Small intestine (tissue), 7 donors: ENCODE measurements around the gene MCTP1. TPM values are rescaled to one million over a fixed set of nuclear protein-coding genes. Genes with fewer than 3 reads are reported as not detected.
"Not testable (repeated sequence)": the region's sequence is repeated elsewhere in the genome, so short reads cannot be mapped to it uniquely, and the experiment has no call there.

Experiments used
- DNase-seq, 2 donors: peaks; one replicate each; pipeline versions ENCODE4 v3.0.0 to v3.0.0-alpha.2; 2013
- FAIRE-seq: peaks from 2 replicates; lab custom pipeline; 2012; peaks lifted over from hg19 to GRCh38; lab: Jason Lieb, UNC
- H3K27ac ChIP-seq, 3 donors: one replicate each; pipeline ENCODE4 v1.5.1; 2013; ENCODE audit warnings: low read length in 2 of 3, mild to moderate bottlenecking in 2 of 3, control low read depth in 1 of 3, inconsistent platforms in 1 of 3, low read depth in 1 of 3, moderate library complexity in 1 of 3
- H3K27me3 ChIP-seq, 3 donors: one replicate each; pipeline ENCODE4 v1.6.1; 2013; ENCODE audit warnings: low read length in 3 of 3, inconsistent platforms in 1 of 3; ENCODE audit not compliant: control insufficient read depth in 3 of 3, insufficient read depth in 3 of 3
- H3K36me3 ChIP-seq, 3 donors: one replicate each; pipeline ENCODE4 v1.6.1; 2013; ENCODE audit warnings: low read length in 3 of 3, inconsistent platforms in 1 of 3, low read depth in 1 of 3, mild to moderate bottlenecking in 1 of 3, moderate library complexity in 1 of 3; ENCODE audit not compliant: control insufficient read depth in 3 of 3, insufficient read depth in 2 of 3
- H3K4me1 ChIP-seq, 3 donors: one replicate each; pipeline ENCODE4 v1.6.1; 2013; ENCODE audit warnings: low read length in 2 of 3, inconsistent platforms in 1 of 3, low read depth in 1 of 3, mild to moderate bottlenecking in 1 of 3, moderate library complexity in 1 of 3; ENCODE audit not compliant: control insufficient read depth in 3 of 3, insufficient read depth in 2 of 3
- H3K4me3 ChIP-seq, 3 donors: one replicate each; pipeline ENCODE4 v1.5.1; 2013; ENCODE audit warnings: low read length in 3 of 3, control low read depth in 1 of 3, inconsistent platforms in 1 of 3, low read depth in 1 of 3, mild to moderate bottlenecking in 1 of 3, moderate library complexity in 1 of 3
- H3K9me3 ChIP-seq, 2 donors: one replicate each; pipeline ENCODE4 v1.6.1; 2013; ENCODE audit warnings: low read depth in 1 of 2, low read length in 1 of 2; ENCODE audit not compliant: control insufficient read depth in 2 of 2, insufficient read depth in 1 of 2
- WGBS, 3 donors: extraction: QIAGEN DNeasy Blood & Tissue Kit; methylation state at CpG; one replicate each; pipeline ENCODE4 v1.1.7; 2013; 5-methylcytosine and 5-hydroxymethylcytosine counted together
- polyA plus RNA-seq, 4 donors: library from polyadenylated mRNA; stranded (reverse) in 3 of 4; unstranded in 1 of 4; fragments of 200-250 nt in 3 of 4; fragments of 120-200 nt in 1 of 4; gene quantifications; one replicate each; pipeline versions ENCODE4 v1.2.1 to v1.2.3, GENCODE V29; 2013
- donor health status: healthy with polysubstance abuse.
- donor health status: control.
- donor health status: control.
- donor health status: Bipolar disorder and iron deficiency.
- donor health status: healthy.

The MCTP1 gene
- polyA plus RNA-seq, 4 donors = 0.22 to 6.1 (median 2.3) TPM

DNA sequence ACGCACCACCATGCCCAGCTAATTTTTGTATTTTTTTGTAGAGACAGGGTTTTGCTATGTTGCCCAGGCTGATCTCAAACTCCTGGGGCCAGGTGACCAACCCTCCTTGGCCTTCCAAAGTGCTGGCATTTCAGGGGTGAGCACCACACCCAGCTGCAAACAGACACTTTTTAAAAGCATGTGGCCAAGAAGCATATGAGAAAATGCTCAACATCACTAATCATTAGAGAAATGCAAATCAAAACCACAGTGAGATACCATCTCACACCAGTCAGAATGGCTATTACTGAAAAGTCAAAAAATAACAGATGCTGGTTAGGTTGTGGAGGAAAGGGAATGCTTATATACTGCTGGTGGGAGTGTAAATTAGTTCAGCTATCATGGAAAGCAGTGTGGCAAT, 439.2 kb downstream of the MCTP1 start:
- not testable (repeated sequence) for H3K4me3 ChIP-seq, H3K27me3 ChIP-seq, FAIRE-seq, H3K9me3 ChIP-seq, H3K4me1 ChIP-seq, H3K36me3 ChIP-seq, DNase-seq, H3K27ac ChIP-seq
- WGBS, 3 donors = 92 to 96% (median 93%) methylated on average over 1 of the region's 1 CpG

DNA sequence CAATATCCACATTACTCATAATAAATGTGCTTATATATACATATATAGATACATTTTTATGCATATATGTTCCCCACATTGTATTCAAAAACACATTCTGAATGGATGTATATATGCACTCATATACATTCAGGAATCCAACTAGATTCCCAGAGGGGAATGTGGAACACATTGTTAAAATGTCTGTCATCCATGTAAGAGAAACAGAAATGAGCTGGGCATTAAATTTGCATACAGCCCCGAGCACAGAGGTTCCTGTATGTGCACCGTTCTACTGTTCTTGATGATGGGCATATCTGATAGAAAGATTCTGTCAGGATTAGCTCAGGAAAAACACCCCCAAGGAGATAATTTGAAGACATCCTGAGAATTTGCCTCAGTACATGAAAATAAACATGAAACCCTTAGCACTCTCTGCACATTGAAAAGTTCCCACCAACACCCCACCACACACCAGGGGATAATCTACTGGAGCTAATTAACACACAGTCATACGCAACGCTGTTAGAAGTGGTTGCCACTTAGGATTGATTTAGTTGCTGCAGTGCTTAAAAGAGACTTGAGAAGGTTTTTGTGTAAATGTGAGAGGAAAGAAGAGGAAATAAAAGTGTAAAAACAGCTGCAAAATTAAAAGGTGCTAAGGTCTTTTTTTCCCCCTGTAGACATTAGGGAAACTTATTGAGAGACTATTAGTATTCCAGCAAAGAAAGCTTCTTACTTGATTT, 443.1 kb downstream of the MCTP1 start:
- H3K27ac ChIP-seq = no peak overlapping the region
- no peak for FAIRE-seq
- H3K4me1 ChIP-seq = no peaks in the 10 kb centered on the region
- H3K27me3 ChIP-seq = no peaks in the 10 kb centered on the region
- no peak for DNase-seq
- no peak overlapping the region for H3K4me3 ChIP-seq
- 59 to 70% (median 61%) methylated on average over 4 of the region's 4 CpGs for WGBS, 3 donors
- no peaks in the 10 kb centered on the region for H3K36me3 ChIP-seq
- no peaks in the 10 kb centered on the region for H3K9me3 ChIP-seq

DNA sequence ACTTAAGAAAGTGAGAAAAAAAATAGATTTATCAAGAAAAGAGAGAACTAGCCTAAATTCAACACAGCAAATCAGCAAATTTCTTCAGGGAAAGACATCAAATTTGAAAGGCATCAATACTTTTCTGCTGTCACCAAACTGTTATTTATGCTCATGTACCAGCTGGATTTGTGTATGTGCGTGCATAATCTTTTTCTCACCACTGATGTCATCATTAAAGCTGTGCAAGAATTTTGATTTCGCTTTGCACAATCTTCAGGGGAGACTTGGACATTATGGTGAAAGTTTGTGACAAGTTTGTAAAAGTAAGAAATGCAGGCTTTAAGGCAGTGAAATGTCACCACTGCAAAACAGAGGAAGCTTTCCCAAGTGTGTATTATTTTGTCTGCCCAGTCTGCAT, 451.0 kb downstream of the MCTP1 start:
- H3K36me3 ChIP-seq = no peaks in the 10 kb centered on the region
- WGBS, 3 donors = 73 to 85% (median 77%) methylated on average over 2 of the region's 2 CpGs
- H3K27me3 ChIP-seq = no peaks in the 10 kb centered on the region
- no peak overlapping the region for H3K27ac ChIP-seq
- H3K9me3 ChIP-seq = no peaks in the 10 kb centered on the region
- H3K4me3 ChIP-seq = no peak overlapping the region
- DNase-seq = no peak
- no peaks in the 10 kb centered on the region for H3K4me1 ChIP-seq
- no peak for FAIRE-seq

DNA sequence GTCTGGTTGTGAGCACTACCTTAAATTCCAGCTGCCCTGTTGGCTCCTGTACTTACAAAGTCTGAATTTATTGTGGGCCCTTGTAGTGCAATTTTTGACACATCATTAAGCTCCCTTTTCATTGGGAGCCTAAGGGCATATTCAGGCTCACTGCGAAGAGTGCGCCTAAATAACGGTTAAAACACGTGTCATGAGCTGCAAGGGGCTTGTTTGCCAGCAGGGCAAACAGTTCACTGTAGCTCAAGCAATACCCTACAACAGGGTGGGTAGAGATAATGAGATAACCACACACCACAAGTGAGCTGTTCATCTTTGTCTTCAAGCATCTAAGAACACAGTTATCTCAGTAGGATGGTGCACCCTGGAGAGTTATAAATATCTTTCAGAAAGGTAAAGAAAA, 452.2 kb downstream of the MCTP1 start:
- no peak for FAIRE-seq

DNA sequence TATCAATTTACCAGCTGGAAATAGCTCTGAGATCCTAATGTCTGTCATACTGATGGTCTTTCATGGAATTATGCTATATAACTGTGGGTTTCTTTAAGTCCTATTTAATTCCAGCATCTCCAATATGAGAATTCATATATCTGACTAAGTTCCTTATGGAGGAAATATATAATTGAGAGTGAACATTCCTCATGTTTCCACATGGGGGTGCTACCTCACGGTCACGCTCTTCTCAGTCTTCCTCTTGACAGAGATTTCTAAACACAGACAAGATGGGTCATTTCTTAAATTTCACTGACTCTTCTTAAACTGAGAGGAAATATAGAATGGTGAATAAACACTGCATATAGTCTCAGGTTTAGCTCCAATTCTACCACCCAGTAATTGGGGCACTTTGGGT, 454.4 kb downstream of the MCTP1 start:
- Histone ChIP-seq H3K9me3 (no peaks in the 10 kb centered on the region), H3K4me1 (no peaks in the 10 kb centered on the region), H3K27ac (no peak overlapping the region), H3K27me3 (no peaks in the 10 kb centered on the region), H3K4me3 (no peak overlapping the region), H3K36me3 (no peaks in the 10 kb centered on the region)
- 11 to 31% (median 29%) methylated on average over 2 of the region's 2 CpGs for WGBS, 3 donors
- FAIRE-seq (no peak), DNase-seq (no peak)

More for the DNA sequence above, 452.2 kb downstream of the MCTP1 start:
- Histone ChIP-seq H3K36me3 (no peaks in the 10 kb centered on the region), H3K9me3 (no peaks in the 10 kb centered on the region), H3K4me3 (no peak overlapping the region), H3K4me1 (no peaks in the 10 kb centered on the region), H3K27ac (no peak overlapping the region), H3K27me3 (no peaks in the 10 kb centered on the region)
- no peak for DNase-seq
- 70 to 78% (median 76%) methylated on average over 4 of the region's 4 CpGs for WGBS, 3 donors

DNA sequence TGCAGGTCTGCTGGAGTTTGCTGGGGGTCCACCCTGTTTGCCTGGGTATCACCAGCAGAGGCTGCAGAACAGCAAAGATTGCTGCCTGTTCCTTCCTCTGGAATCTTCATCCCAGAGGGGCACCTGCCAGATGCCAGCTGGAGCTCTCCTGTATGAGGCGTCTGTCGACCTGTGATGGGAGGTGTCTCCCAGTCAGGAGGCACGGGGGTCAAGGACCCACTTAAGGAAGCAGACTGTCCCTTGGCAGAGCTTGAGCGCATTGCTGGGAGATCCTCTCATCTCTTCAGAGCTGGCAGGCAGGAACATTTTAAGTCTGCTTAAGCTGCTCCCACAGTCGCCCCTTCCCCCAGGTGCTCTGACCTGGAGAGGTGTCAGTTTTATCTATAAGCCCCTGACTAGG, 456.7 kb downstream of the MCTP1 start:
- not testable (repeated sequence) for H3K36me3 ChIP-seq, H3K4me1 ChIP-seq, H3K9me3 ChIP-seq, DNase-seq, H3K4me3 ChIP-seq, H3K27me3 ChIP-seq, FAIRE-seq, H3K27ac ChIP-seq
- 79 to 82% (median 79%) methylated on average over 5 of the region's 5 CpGs for WGBS, 3 donors

- Histone ChIP-seq H3K27ac (no peak overlapping the region), H3K36me3 (no peaks in the 10 kb centered on the region), H3K4me3 (no peak overlapping the region), H3K9me3 (no peaks in the 10 kb centered on the region), H3K27me3 (no peaks in the 10 kb centered on the region), H3K4me1 (no peaks in the 10 kb centered on the region)
- DNase-seq (no peak), FAIRE-seq (no peak)
- 81 to 88% (median 86%) methylated on average over 3 of the region's 3 CpGs for WGBS, 3 donors
Observed at GRCh38 chr5:94820488-94820887, 464.4 kb downstream of the MCTP1 start.

GRCh38 chr5:94818904-94819303, 466.0 kb downstream of the MCTP1 start:
- H3K36me3 ChIP-seq = no peaks in the 10 kb centered on the region
- no peak overlapping the region for H3K27ac ChIP-seq
- WGBS, 3 donors = 80 to 87% (median 81%) methylated on average over 5 of the region's 5 CpGs
- no peaks in the 10 kb centered on the region for H3K9me3 ChIP-seq
- no peak for FAIRE-seq
- H3K4me1 ChIP-seq = no peaks in the 10 kb centered on the region
- DNase-seq = no peak
- no peaks in the 10 kb centered on the region for H3K27me3 ChIP-seq
- no peak overlapping the region for H3K4me3 ChIP-seq
